Measurements from ENCODE around the gene CIPC.

- TF ChIP-seq CTCF (conservative IDR thresholded peaks at IDR 0.05) (no peak), EZH2 (IDR thresholded peaks at IDR 0.05; ENCODE audit: low read depth) (no peak)
Measured at GRCh38 chr14:77076113-77076631, 21.9 kb upstream of the CIPC start.
